HepG2 (cell line): ENCODE results near the gene ZFP36. TPM values are rescaled to one million over a fixed set of nuclear protein-coding genes. Genes with fewer than 3 reads are reported as not detected.

ENCODE experiments used
- ARHGAP35 ChIP-seq: sonication (generic); formaldehyde crosslinking; IDR thresholded peaks from 2 replicates; pipeline ENCODE4 v1.9.0; 2022; ENCODE audit warnings: mild to moderate bottlenecking, inconsistent platforms, moderate library complexity, missing genetic modification reagents, borderline replicate concordance
- ARID2 ChIP-seq: sonication (generic); formaldehyde crosslinking; IDR thresholded peaks from 2 replicates; pipeline ENCODE4 v1.8.1; 2022; ENCODE audit warnings: mild to moderate bottlenecking, missing genetic modification reagents, borderline replicate concordance
- ARNT ChIP-seq: fragments of 450-650 bp; IDR thresholded peaks from 2 replicates; pipeline ENCODE4 v1.6.1; 2017
- BATF2 ChIP-seq: sonication (generic); formaldehyde crosslinking; IDR thresholded peaks from 2 replicates; pipeline ENCODE4 v1.8.0; 2022; ENCODE audit warnings: mild to moderate bottlenecking, missing genetic modification reagents, moderate library complexity
- CSRNP1 ChIP-seq: sonication (generic); formaldehyde crosslinking; IDR thresholded peaks from 2 replicates; pipeline ENCODE4 v1.8.1; 2023; ENCODE audit warnings: mild to moderate bottlenecking, missing genetic modification reagents
- E2F1 ChIP-seq: sonication (generic); formaldehyde crosslinking; IDR thresholded peaks from 2 replicates; pipeline ENCODE4 v1.5.0; 2020; ENCODE audit warnings: missing genetic modification reagents
- IKZF1 ChIP-seq: fragments of 450-650 bp; IDR thresholded peaks from 2 replicates; pipeline ENCODE4 v1.7.1; 2016
- LBX2 ChIP-seq: sonication (generic); formaldehyde crosslinking; IDR thresholded peaks from 2 replicates; pipeline ENCODE4 v1.5.0; 2020; ENCODE audit warnings: missing genetic modification reagents, mild to moderate bottlenecking, borderline replicate concordance
- NR1H2 ChIP-seq: sonication (generic); formaldehyde crosslinking; IDR thresholded peaks from 2 replicates; pipeline ENCODE4 v1.8.1; 2022; ENCODE audit warnings: low read depth, missing genetic modification reagents, borderline replicate concordance
- RARG ChIP-seq: sonication (generic); formaldehyde crosslinking; IDR thresholded peaks from 2 replicates; pipeline ENCODE4 v1.4.0; 2020; ENCODE audit warnings: low read depth, mild to moderate bottlenecking, missing genetic modification reagents
- RFXAP ChIP-seq: sonication (generic); formaldehyde crosslinking; IDR thresholded peaks from 2 replicates; pipeline ENCODE4 v1.4.0; 2020; ENCODE audit warnings: missing genetic modification reagents, borderline replicate concordance
- ZBTB20 ChIP-seq: sonication (generic); formaldehyde crosslinking; IDR thresholded peaks from 2 replicates; pipeline ENCODE4 v1.8.1; 2023; ENCODE audit warnings: missing genetic modification reagents, low read depth, mild to moderate bottlenecking, borderline replicate concordance
- ZBTB38 ChIP-seq: sonication (generic); formaldehyde crosslinking; IDR thresholded peaks from 2 replicates; pipeline ENCODE4 v1.5.1; 2020; ENCODE audit warnings: mild to moderate bottlenecking, missing genetic modification reagents
- ZFAT ChIP-seq: sonication (generic); formaldehyde crosslinking; conservative IDR thresholded peaks from 2 replicates; pipeline ENCODE4 v1.8.1; 2023; ENCODE audit warnings: missing genetic modification reagents, inconsistent platforms
- ZNF337 ChIP-seq: sonication (generic); formaldehyde crosslinking; IDR thresholded peaks from 2 replicates; pipeline ENCODE4 v1.5.1; 2020; ENCODE audit warnings: missing genetic modification reagents, low read depth, mild to moderate bottlenecking, borderline replicate concordance
- ZNF33B ChIP-seq: sonication (generic); formaldehyde crosslinking; IDR thresholded peaks from 2 replicates; pipeline ENCODE4 v1.5.1; 2020; ENCODE audit warnings: mild to moderate bottlenecking, missing genetic modification reagents
- ZNF549 ChIP-seq: sonication (generic); formaldehyde crosslinking; IDR thresholded peaks from 2 replicates; pipeline ENCODE4 v1.5.0; 2020; ENCODE audit warnings: missing genetic modification reagents
- ZSCAN25 ChIP-seq: sonication (generic); formaldehyde crosslinking; IDR thresholded peaks from 2 replicates; pipeline ENCODE4 v1.8.0; 2022; ENCODE audit warnings: mild to moderate bottlenecking, missing genetic modification reagents
- polyA plus RNA-seq, 8 experiments: library from polyadenylated mRNA; depleted of rRNA in 3 of 8; stranded (reverse) in 7 of 8; unstranded in 1 of 8; fragments of >200 nt; fragmentation: Illumina TruSeq in 4 of 8; extraction: Trizol in 4 of 8; gene quantifications; 2 replicates each; pipeline versions ENCODE4 v1.2.1 to v1.2.3, GENCODE V29; 2011 to 2016; ENCODE audit warnings: low read depth in 4 of 8, missing spikeins in 1 of 8, mixed read lengths in 1 of 8; ENCODE audit not compliant: insufficient read depth in 1 of 8
- total RNA-seq, 5 experiments: library from RNA; depleted of rRNA; stranded (reverse); fragments of >200 nt; fragmentation: Illumina TruSeq; extraction: Trizol; gene quantifications; 2 replicates each; pipeline ENCODE4 v1.2.3, GENCODE V29; 2016; ENCODE audit warnings: low read depth in 1 of 5
- TF ChIP-seq, protein P1 (sequence below): sonication (generic); formaldehyde crosslinking; IDR thresholded peaks from 2 replicates; pipeline ENCODE4 v1.8.1; 2023; ENCODE audit warnings: missing genetic modification reagents, mild to moderate bottlenecking, borderline replicate concordance
- TF ChIP-seq, protein P2 (sequence below): sonication (generic); formaldehyde crosslinking; IDR thresholded peaks from 2 replicates; pipeline ENCODE4 v1.9.0; 2021; ENCODE audit warnings: missing genetic modification reagents, borderline replicate concordance

Gene ZFP36
- total and polyA plus RNA-seq, 2 of the 13 experiments (the other 11 are each of a cell fraction or from before 2014, with no cell fraction given), result 1.4 to 1.7 TPM

DNA sequence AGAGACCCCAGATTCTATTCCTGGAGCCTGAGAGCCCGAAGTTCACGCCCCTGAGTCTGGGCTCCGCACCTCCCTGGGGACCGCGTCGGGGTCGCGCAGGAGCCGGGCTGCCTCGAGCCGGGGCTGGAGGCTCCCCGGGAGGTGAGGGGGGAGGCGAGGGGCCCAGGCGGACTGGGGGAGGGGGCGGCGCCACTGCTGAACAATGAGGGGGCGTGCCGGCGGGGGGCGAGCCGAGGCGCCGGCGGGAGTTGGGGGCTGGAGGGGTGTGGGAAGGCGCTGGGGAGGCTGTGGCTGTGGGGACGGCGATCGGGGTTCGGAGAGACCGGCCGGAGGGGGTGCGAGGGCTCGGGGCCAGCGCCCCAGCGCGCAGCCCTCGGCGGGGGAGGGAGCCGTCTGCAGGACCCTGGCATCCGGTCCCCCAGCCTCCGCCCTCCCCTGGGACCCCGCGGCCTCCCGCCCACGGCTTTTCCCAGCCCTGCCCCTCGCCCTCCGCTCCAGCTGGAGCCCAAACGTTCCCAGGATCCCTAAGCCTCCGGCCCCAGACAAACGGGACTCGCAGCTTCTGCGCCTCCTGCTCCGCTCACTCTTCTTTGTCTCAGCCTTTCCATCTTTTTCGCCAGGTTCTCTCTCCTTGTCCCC, 6.7 kb downstream of the ZFP36 start (continued):
- TF ChIP-seq LBX2 (no peak), IKZF1 (no peak), ZSCAN25 (CRISPR knock-in tag) (no peak), ZBTB20 (CRISPR knock-in tag) (no peak), ZFAT (CRISPR knock-in tag) (no peak), ARID2 (CRISPR knock-in tag) (no peak), ZBTB38 (no peak), CSRNP1 (no peak), BATF2 (no peak), E2F1 (no peak), ZNF549 (CRISPR knock-in tag) (no peak), ARHGAP35 (no peak; the same call in 1 of the 2 replicates), ARNT (no peak), NR1H2 (no peak), ZNF337 (CRISPR knock-in tag) (no peak), RARG (no peak), RFXAP (CRISPR knock-in tag) (no peak), ZNF33B (CRISPR knock-in tag) (no peak)
- TF ChIP-seq, protein P1, sequence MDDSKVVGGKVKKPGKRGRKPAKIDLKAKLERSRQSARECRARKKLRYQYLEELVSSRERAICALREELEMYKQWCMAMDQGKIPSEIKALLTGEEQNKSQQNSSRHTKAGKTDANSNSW (CRISPR knock-in tag), result no peak
- TF ChIP-seq, protein P2, sequence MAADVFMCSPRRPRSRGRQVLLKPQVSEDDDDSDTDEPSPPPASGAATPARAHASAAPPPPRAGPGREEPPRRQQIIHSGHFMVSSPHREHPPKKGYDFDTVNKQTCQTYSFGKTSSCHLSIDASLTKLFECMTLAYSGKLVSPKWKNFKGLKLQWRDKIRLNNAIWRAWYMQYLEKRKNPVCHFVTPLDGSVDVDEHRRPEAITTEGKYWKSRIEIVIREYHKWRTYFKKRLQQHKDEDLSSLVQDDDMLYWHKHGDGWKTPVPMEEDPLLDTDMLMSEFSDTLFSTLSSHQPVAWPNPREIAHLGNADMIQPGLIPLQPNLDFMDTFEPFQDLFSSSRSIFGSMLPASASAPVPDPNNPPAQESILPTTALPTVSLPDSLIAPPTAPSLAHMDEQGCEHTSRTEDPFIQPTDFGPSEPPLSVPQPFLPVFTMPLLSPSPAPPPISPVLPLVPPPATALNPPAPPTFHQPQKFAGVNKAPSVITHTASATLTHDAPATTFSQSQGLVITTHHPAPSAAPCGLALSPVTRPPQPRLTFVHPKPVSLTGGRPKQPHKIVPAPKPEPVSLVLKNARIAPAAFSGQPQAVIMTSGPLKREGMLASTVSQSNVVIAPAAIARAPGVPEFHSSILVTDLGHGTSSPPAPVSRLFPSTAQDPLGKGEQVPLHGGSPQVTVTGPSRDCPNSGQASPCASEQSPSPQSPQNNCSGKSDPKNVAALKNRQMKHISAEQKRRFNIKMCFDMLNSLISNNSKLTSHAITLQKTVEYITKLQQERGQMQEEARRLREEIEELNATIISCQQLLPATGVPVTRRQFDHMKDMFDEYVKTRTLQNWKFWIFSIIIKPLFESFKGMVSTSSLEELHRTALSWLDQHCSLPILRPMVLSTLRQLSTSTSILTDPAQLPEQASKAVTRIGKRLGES, result no peak
